HK-2 (cell line): Measurements from ENCODE around the gene TGFBI.

Experiments
- DNase-seq: peaks from one replicate; pipeline ENCODE4 v3.0.0-alpha.2; 2018; ENCODE audit not compliant: unreplicated experiment

TGFBI gene

GRCh38 chr5:136028782-136029742, at the start of gene TGFBI:
TSS of gene TGFBI (plus strand) at chr5:136028988. CDS start at chr5:136029056, 68 bp downstream.
- peak; percentile 74 for DNase-seq

DNA sequence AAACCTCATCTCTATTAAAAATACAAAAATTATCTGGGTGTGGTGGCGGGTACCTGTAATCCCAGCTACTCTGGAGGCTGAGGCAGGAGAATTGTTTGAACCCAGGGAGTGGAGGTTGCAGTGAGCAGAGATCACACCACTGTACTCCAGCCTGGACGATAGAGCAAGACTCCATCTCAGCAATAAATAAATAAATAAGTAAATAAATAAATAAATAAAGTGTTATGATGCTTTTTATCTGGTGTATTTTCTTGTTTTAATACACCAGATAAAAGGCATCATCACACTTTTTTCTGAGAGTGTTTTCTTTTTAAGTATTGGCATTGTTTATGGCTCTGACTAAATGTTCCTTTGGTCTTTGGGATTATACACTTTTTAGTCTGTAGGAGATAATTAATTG, 49.8 kb upstream of the TGFBI start:
- DNase-seq = no peak

DNA sequence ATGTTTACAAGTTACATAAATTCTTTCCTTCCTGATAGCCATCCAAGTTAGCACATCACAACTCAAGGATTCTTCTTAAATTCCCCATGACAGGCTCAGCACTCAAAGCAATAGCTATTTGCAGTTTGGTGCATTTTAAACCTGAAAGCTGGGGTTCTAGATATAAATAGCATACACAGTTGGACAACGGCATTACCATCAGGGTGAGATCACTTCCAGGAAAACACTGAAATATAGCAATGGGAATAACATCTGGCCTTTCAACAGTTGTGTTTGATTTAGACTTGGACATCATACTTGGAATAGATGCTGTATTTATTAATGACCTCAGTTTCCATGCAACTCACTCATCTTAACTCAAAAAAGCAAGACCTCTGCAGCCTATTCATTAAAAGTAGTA, 49.3 kb upstream of the TGFBI start:
- no peak for DNase-seq

GRCh38 chr5:135980620-135981019, 48.2 kb upstream of the TGFBI start:
- no peak for DNase-seq

- no peak for DNase-seq
Measured at GRCh38 chr5:135985951-135986350, 42.8 kb upstream of the TGFBI start.

DNA sequence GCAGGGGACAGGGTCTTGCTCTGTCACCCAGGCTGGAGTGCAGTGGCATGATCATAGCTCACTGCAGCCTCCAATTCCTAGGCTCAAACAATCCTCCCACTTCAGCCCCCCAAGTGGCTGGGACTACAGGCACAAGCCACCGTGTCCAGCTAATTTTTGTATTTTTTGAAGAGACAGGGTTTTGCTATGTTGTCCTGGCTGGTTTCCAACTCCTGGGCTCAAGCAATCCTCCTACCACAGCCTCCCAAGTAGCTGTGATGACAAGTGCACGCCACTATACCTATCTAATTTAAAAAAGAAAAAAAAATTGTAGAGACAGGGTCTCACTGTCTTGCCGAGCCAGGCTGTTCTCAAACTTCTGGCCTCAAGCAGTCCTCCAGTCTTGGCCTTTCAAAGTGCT, 42.4 kb upstream of the TGFBI start:
- no peak for DNase-seq

- no peak for DNase-seq
Measured at GRCh38 chr5:135986891-135987401, 41.8 kb upstream of the TGFBI start.

DNA sequence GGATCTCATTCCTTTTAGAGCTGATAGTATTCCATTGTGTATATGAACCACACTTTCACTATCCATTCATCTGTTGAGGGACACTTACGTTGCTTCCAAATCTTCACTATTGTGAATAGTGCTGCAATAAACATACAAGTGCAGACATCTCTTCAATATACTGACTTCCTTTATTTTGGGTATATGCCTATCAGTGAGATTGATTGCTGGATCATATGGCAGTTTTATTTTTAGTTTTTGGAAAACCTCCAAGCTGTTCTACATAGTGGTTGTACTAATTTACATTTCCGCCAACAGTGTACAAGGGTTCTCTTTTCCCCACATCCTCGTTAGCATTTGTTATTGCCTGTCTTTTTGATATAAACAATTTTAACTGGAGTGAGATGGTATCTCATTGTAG, 40.2 kb upstream of the TGFBI start:
- no peak for DNase-seq

GRCh38 chr5:135989686-135990085, 39.1 kb upstream of the TGFBI start:
- DNase-seq = no peak

GRCh38 chr5:135990528-135991255, 38.1 kb upstream of the TGFBI start:
- DNase-seq = no peak

DNA sequence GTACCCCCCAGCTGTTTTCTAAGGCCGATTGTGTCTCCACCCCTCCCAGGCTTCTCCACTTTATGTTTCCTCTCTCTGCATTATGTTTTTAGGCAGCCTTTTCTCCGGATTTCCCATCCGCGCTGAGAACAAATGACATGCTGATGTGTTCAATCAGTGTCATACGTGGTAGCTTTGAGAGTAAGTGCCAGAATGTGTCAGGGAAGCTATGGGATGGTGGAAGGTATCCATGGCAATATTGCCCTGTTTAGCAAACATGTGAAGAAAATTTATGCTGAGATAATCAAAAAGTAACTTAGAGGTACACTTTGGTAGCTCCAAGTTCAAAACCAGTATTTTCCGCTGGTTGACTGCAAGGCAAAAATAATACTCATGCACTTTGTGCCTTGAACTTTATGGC, 37.4 kb upstream of the TGFBI start:
- DNase-seq = no peak

DNA sequence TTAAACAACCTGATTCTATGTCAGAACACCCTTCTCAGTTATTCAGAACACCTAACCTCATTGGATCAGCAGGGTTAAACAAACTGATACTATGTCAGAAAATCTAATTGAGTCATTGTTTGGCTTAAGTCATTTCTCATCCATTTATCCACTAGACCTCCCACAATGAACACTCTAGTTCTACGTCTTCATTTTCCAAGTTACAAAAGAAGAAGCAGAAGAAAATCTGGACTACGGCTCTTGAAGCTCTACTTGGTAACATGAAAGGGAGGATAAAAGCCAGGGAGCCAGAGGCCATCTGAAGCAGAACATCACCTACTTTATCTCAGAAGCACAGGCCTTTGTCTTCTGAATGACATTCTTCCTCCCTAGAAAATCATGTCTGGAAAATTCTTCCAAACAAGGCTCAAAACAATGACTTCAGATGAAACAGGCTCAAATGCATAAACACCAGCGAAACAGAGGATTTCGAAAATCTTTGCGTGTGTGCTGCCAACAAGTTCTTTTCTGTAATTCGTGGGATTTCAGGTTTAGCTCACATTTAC, 35.4 kb upstream of the TGFBI start:
- no peak for DNase-seq

DNA sequence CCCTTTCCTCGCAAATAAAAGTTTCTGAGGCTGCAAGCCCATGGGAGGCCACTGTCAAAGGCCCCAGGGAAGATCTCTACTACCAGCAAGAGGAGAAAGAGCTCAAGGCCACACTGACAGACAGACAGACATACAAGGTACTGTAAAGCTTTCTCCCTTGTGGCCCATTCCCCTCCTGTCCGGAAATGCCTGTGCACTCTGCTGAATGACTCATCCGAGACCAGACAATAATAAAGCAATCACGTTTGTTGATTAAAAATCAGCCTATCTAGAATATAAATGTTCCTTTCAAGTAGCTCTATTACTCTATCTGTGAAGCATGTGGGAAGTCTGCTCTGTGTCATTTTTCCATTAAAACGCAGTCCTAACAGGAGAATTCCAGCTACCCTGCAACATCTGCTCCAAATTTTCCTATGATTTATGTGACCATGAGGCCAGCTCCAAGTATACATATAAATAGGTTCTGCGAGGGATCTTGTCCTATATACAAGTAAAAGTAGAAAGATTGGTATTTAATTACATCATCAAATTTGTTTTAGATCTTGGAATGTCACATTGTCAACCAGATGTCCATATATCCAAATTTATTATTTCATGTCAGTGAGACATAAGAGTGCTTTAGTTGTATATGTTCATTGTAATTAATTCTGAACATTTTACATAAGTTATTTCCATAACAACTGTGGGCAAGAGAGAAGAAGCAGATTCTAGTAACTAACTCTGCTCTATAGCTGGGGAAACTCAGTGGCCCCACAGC, 34.7 kb upstream of the TGFBI start:
- no peak for DNase-seq

- no peak for DNase-seq
Measured at GRCh38 chr5:135995976-135996375, 32.8 kb upstream of the TGFBI start.

DNA sequence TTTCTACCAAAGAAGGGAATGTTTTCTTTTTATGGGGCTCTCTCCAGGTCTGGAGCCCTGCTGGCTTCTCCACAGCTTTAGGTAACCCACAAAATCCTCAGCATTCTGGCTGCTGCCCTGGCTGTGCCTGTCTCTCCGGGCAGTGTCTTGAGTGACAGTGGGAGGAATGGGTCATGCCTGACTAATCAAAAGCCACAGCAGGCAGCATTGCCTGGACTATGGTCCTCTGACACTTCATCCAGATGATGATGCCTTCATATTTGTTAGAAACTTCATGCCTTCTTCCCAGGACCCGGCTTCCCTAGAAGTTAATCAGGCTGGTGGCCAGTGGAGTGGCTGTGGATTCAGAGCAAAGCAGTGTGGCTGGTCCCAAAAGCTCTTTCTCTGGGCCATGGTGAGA, 32.2 kb upstream of the TGFBI start:
- DNase-seq = no peak

GRCh38 chr5:135997673-135998335, 31.0 kb upstream of the TGFBI start:
- DNase-seq = no peak

DNA sequence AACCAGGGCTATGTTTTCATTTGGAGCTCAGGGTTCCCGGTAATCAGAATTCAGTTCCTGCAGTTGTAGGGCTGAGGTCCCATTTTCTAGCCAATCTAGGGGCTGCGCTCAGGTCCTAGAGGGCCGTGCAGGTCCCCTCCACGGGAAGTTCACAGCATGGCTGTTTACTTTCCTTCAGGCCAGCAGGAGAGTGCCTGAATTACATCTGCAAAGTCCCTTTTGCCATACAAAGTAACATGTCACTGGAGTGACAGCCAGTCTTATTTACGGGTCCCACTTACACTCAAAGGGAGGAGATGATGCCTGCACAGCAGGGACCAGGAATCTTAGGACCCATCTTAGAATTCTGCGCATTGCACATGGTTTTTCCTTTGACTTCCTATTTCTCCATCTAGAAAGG, 29.9 kb upstream of the TGFBI start:
- DNase-seq = no peak

GRCh38 chr5:135999406-136000139, 29.2 kb upstream of the TGFBI start:
- no peak for DNase-seq

GRCh38 chr5:136000147-136000546, 28.6 kb upstream of the TGFBI start:
- no peak for DNase-seq

GRCh38 chr5:136000932-136001331, 27.9 kb upstream of the TGFBI start:
- DNase-seq = no peak
